Subcutaneous adipose tissue (tissue), 4 donors: ENCODE data around the gene TBXA2R. TPM values are rescaled to one million over a fixed set of nuclear protein-coding genes. Genes with fewer than 3 reads are reported as not detected.

Experiments used
- total RNA-seq, 4 donors: library from RNA; depleted of rRNA; stranded (reverse); fragments of >200 nt; gene quantifications; one replicate each; pipeline ENCODE4 v1.1.0, GENCODE V29; 2016
- TF ChIP-seq, protein P1 (sequence below): fragments of 450-650 bp; IDR thresholded peaks from one replicate; pipeline ENCODE4 v1.5.1; 2016; ENCODE audit warnings: low read depth, mild to moderate bottlenecking, control low read depth, antibody characterized with exemption, moderate library complexity

Gene TBXA2R
- total RNA-seq, 4 donors from 2014 or later = 0.34 to 4.0 TPM; not detected in 2

DNA sequence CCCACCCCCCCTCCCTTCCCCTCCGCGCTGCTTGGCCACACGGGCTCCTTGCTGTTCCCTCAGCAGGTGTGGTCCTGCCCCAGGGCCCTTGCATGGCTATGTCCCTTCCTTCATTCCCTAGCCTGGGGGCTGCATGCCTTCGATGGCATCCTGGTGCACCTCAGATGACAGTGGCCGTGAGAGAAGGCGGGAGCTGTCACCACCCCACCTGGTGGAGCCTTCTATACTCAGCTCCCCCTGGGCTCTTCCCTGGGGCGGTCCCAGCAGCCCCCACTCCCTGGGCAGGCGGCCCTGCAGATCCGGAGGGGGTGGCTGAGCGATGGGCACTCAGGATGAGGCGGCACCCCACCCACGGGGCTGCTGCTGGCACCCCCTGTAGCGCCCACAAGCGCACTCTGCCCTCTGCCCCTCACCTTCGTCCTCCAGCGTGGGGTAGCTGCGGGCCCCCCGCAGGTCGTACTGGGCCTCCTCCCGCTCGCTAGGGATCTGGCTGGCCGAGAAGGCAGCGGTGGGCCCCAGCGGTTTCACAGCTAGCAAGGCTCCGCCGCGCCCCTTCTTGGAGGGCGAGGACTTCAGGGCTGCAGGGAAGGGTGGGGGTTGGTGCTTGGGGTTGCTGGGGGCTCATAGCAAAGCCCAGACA is 37.1 kb upstream of the TBXA2R start:
- TF ChIP-seq, protein P1, sequence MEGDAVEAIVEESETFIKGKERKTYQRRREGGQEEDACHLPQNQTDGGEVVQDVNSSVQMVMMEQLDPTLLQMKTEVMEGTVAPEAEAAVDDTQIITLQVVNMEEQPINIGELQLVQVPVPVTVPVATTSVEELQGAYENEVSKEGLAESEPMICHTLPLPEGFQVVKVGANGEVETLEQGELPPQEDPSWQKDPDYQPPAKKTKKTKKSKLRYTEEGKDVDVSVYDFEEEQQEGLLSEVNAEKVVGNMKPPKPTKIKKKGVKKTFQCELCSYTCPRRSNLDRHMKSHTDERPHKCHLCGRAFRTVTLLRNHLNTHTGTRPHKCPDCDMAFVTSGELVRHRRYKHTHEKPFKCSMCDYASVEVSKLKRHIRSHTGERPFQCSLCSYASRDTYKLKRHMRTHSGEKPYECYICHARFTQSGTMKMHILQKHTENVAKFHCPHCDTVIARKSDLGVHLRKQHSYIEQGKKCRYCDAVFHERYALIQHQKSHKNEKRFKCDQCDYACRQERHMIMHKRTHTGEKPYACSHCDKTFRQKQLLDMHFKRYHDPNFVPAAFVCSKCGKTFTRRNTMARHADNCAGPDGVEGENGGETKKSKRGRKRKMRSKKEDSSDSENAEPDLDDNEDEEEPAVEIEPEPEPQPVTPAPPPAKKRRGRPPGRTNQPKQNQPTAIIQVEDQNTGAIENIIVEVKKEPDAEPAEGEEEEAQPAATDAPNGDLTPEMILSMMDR = no peak

DNA sequence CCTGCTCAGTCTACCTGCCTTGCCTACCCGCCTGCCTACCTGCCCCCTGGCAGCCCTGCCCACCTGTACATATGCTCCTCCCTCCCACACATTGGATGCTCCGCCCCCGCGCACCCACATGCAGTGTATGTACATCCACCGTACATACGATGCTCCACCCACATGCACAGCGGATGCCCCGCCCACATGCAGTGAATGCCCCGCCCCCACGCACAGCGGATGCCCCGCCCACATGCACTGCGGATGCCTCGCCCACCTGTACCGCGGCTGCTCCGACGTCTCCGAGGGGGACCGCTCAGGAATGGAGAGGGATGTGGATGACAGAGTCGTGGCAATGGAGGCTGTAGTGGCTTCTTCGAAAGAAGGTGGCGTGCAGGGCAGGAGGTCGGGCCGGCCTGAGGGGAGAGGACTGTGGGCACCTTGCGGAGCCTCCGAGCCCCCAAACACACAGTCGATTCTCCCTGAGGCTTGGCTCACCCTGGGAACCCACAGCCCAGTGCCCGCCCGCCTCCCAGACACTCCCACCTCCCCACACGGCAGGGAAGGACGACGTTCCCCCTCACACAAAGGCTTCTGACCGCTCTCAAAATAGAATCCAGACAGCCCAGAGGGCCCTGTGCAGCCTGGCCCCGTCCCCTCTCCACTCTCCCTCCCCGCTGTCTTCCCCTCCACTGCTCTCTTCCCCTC is 36.5 kb upstream of the TBXA2R start:
- TF ChIP-seq, protein P1 = no peak

DNA sequence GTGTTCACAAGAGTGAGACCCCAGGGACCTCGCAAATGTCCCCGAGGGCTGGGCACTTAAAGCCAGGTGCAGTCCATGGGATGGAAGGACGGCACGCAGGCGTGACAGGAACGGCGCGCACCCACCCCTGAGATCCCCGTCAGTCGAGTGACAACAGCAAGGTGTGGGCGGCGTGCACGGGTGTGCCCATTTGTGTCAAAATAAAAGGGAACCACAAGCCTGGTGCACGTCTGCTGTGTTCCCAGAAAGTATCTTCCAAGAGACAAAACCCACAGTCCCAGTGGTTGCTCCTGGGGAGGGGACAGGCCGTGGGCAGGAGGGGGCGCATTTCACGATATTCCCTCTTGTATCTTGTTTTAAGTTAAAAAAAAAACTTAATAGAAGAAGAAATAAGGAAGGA is 35.6 kb upstream of the TBXA2R start:
- TF ChIP-seq, protein P1 = no peak

DNA sequence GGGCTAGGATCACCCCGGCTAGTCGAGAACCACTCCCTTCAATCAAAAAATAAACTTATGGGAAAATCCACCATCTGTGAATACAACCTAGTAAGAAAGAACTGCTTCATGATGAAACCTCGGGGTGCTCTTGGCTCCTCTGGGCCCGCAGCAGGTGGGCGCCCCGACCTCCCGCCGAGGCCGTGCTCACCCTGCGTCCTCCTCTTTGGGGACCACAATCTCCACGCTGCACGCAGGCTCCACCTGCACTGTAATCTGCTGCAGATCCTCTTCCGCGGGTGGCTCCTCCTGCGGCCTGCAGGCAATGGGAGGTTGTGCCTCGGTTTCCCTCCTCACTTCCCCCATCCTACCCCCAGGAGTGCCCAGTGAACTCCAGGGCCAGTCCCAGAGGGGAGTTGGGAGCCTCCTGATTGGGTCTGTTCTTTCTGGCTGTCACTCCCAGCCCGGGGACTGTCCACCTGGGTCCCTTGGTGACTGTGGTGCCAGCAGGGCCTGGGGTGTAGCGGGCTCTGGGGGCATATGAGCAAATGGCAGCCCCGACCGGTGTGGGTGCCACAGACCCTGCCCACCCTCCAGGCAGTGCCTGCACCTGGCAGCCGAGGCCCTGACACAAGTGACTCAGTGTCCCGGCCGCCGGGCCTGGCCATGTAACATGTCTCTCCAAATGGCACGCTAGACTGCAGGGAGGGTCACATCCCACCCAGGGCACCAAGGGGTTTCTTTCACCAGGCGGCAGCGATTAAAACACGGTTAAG is 35.0 kb upstream of the TBXA2R start:
- TF ChIP-seq, protein P1 = no peak

DNA sequence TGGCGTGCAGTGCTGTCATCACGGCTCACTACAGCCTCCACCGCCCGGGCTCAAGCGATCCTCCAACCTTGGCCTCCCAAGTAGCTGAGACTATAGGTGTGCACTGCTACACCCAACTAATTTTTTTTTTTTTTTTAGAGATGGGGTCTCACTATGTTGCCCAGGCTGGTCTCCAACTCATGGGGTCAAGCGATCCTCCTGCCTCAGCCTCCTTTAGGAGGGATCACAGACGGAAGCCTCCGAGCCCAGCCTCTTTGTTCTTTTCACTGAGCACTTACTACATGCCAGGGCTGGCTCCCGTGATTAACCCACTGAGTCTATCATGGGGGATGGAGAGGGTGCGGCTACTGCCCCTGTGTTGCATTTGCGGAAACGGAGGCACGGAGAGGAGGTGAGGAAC is 32.8 kb upstream of the TBXA2R start:
- TF ChIP-seq, protein P1 = no peak

DNA sequence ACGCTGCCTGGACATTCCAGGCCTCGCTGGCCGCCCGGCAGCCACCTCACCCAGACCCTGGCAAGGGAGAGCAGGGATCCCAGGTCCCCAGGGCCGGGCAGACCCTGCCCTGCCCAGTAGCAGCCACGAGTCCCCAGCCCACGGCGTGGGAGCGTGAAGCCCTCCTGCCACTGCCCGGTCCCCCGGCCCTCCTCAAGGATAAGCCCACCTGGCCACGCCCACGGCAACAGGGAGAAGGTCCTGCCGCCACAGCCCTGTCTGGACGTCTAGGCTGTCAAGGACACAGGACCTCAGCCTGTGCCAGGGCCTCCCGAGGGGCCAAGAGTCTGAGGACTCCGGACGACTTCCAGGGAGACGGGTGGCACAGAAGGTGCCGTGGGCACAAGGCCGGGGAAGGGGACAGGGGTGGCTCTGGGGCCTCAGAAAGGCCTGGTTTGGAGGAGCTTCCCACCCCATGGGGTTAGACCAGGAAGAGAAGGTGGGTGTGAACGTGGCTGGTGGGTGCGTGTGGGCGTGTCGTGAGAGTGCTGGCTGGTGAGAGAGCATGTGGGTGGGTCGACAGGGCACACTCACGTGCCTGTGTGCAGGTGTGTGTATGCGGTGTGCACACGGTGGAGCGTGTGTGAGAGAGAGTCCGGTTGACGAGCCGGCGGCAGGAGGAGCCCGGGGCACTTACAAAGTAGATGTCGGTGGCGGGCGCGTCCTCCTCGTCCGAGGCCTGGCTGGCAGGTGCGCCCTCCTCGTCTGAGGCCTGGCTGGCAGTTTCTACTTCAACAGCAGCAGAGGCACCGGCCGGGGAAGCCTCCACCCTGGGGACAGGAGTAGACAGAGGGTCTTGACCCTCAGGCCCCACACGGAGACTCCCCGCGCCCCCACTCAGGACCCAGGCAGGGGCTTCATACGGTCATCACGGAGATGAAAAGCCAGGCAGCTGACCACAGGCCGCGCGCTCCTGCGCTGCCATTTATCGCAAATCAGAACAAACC is 31.8 kb upstream of the TBXA2R start:
- TF ChIP-seq, protein P1 = no peak
